ENCODE results near the gene TMEM163. TPM values are rescaled to one million over a fixed set of nuclear protein-coding genes. Genes with fewer than 3 reads are reported as not detected.

The TMEM163 gene
- polyA plus RNA-seq, 1 experiment = not detected

DNA sequence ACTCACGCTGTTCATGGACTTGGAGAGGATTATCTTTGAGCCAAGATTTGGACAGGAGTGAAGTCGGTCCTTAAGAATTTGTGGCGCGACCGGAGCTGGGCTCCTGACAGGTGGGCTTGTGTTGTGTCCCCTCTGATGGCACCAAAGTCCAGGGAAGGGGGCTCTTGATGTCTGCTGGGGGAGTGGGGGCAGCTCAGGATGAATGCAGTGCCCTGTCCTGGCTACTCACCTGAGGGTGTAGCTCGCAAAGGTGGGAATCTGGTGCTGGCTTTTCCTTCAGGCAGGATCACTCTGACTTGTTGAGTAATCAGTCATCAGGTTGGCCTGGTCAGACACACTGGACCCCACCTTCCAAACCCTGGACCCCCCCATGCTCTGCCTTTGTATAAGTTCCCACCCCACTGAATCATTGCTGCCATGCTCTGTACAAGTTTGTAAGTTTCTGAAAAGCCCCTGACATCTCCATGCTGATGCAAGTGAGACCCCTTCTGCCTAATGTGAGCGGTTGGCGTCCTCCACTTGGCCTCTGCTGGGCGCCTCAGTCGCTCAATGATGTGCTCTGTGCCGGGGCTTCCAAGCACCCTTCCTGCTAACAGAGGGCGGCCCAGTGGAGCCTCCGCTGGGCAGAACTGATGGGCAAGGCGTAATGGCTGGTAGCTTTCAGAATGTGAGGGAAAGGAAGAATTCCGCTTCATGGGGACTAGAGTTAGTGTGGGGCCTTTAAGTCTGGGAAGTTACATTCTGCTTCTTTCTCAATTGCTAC, 268.9 kb downstream of the TMEM163 start:
- TF ChIP-seq CTCF (IDR thresholded peaks at IDR 0.05; ENCODE audit: low read depth, low read length) = no peak
- ChIA-PET POLR2A (no interaction called here), CTCF (interaction anchor here (0.6 to 7.1 kb wide), 58 partner anchors 8 to 690 kb away, joined by 3 to 96 read pairs (median 6); no protein-coding TSS in a partner anchor)
- Histone ChIP-seq H3K27me3 (ENCODE audit: control insufficient read depth, insufficient read depth, low read length) (no peaks in the 10 kb centered on the region), H3K9me3 (ENCODE audit: control insufficient read depth, insufficient read depth, low read length) (no peaks in the 10 kb centered on the region), H3K4me3 (ENCODE audit: low read depth, low read length) (no peak overlapping the region), H3K27ac (ENCODE audit: low read depth, low read length) (no peak overlapping the region)
- no peak for DNase-seq (ENCODE audit: low read depth, low spot score)

GRCh38 chr2:134449157-134449556, 269.6 kb downstream of the TMEM163 start:
- no peaks in the 10 kb centered on the region for H3K27me3 ChIP-seq (ENCODE audit: control insufficient read depth, insufficient read depth, low read length)
- TF ChIP-seq CTCF (IDR thresholded peaks at IDR 0.05; ENCODE audit: low read depth, low read length) = no peak
- H3K27ac ChIP-seq (ENCODE audit: low read depth, low read length) = no peak overlapping the region
- ChIA-PET CTCF (interaction anchor here (3.1 to 7.1 kb wide), 3 partner anchors 7 to 564 kb away, joined by 30 to 96 read pairs (median 41); no protein-coding TSS in a partner anchor), POLR2A (no interaction called here)
- H3K4me3 ChIP-seq (ENCODE audit: low read depth, low read length) = no peak overlapping the region
- H3K9me3 ChIP-seq (ENCODE audit: control insufficient read depth, insufficient read depth, low read length) = no peaks in the 10 kb centered on the region
- no peak for DNase-seq (ENCODE audit: low read depth, low spot score)

DNA sequence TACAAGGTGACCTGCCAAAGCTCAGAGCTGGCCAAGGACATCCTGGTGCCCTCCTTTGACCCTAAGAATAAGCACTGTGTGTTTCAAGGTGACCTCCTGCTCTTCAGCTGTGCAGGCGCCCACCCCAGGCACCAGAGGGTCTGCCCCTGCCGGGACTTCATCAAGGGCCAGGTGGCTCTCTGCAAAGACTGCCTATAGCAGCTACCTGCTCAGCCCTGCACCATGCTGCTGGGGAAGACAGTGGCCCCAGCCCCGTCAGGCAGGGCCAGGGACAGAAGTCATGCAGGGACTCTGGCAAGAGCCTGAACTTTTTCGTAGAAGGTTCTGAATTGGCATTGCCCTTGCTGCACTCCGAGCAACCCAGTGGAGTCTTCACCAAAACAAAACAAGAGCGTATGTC, 270.1 kb downstream of the TMEM163 start:
- H3K4me3 ChIP-seq (ENCODE audit: low read depth, low read length) = no peak overlapping the region
- ChIA-PET CTCF (interaction anchor here (0.6 to 7.1 kb wide), 3 partner anchors 7 to 1671 kb away, joined by 3 to 96 read pairs (median 30); no protein-coding TSS in a partner anchor), POLR2A (no interaction called here)
- TF ChIP-seq CTCF (IDR thresholded peaks at IDR 0.05; ENCODE audit: low read depth, low read length) = no peak
- no peaks in the 10 kb centered on the region for H3K27me3 ChIP-seq (ENCODE audit: control insufficient read depth, insufficient read depth, low read length)
- no peak overlapping the region for H3K27ac ChIP-seq (ENCODE audit: low read depth, low read length)
- no peak for DNase-seq (ENCODE audit: low read depth, low spot score)
- no peaks in the 10 kb centered on the region for H3K9me3 ChIP-seq (ENCODE audit: control insufficient read depth, insufficient read depth, low read length)

DNA sequence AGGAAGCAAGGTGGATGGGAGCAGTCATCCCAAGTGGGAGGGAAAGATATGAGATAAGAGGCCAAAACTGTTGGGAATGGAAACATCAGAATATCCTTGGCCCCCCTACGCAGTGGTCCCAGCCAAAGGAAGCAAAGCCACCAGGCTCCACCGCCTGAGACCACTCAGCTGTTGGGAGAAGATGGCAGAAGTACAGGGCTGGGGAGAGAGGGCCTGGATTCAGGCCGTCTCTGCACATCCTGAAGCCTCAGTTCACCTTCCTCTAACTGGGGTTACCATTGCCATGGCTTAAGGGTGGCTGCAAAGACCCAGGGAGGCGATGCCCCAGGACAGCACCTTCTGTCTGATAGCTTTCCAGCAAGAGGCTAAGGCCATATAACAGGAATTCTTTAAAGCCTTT, 271.1 kb downstream of the TMEM163 start:
- H3K27me3 ChIP-seq (ENCODE audit: control insufficient read depth, insufficient read depth, low read length) = no peaks in the 10 kb centered on the region
- POLR2A ChIA-PET = interaction anchor here (0.6 kb wide), 1 partner anchor 325 kb away, joined by 3 read pairs; no protein-coding TSS in a partner anchor
- no peak overlapping the region for H3K27ac ChIP-seq (ENCODE audit: low read depth, low read length)
- H3K4me3 ChIP-seq (ENCODE audit: low read depth, low read length) = no peak overlapping the region
- CTCF ChIA-PET = interaction anchor here (1.7 to 7.1 kb wide), 2 partner anchors 35 to 563 kb away, joined by 4 to 96 read pairs; no protein-coding TSS in a partner anchor
- no peak for DNase-seq (ENCODE audit: low read depth, low spot score)
- no peaks in the 10 kb centered on the region for H3K9me3 ChIP-seq (ENCODE audit: control insufficient read depth, insufficient read depth, low read length)
- TF ChIP-seq CTCF (IDR thresholded peaks at IDR 0.05; ENCODE audit: low read depth, low read length) = no peak

DNA sequence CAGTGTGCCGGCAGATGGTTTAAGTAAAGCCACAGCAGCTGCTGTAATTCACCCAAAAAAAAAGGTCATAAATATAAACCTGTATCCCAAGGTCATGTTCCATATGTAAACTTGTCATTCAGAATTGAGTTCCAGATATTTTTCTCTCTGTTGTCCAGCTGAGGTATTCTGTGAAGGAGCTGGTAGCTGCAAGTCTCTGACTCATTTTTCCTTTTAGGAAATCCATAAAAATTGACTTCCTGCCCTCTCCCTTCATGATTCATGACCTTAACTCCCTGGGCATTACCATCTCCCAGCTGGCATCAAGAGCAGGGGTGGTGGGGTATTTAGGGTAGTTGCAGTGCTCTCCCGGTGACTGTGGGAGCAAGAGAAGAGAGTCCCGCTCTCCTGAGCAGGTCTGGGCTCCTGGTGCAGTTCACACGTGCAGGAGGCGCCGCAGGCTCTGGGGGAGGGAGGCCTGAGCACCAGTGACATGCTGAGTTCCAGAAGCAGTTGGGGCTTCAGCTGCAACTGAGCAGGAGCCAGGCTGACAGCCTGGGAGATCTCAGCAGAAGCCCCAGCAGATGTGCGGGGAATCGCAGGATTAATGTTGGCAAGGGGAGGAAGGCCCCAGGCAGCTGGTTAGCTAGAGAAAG, 272.3 kb downstream of the TMEM163 start:
- no peak for TF ChIP-seq CTCF (IDR thresholded peaks at IDR 0.05; ENCODE audit: low read depth, low read length)
- H3K4me3 ChIP-seq (ENCODE audit: low read depth, low read length) = no peak overlapping the region
- no peaks in the 10 kb centered on the region for H3K27me3 ChIP-seq (ENCODE audit: control insufficient read depth, insufficient read depth, low read length)
- DNase-seq (ENCODE audit: low read depth, low spot score) = peak; percentile 6
- ChIA-PET POLR2A (interaction anchor here (0.6 to 1.1 kb wide), 2 partner anchors 74 to 1340 kb away, joined by 3 to 4 read pairs; no protein-coding TSS in a partner anchor), CTCF (interaction anchor here (1.5 to 7.1 kb wide), 5 partner anchors 34 to 562 kb away, joined by 4 to 96 read pairs (median 12); no protein-coding TSS in a partner anchor)
- H3K27ac ChIP-seq (ENCODE audit: low read depth, low read length) = no peak overlapping the region
- no peaks in the 10 kb centered on the region for H3K9me3 ChIP-seq (ENCODE audit: control insufficient read depth, insufficient read depth, low read length)
